Immature natural killer cell (primary cell): Measurements from ENCODE around the gene CYP8B1. TPM values are rescaled to one million over a fixed set of nuclear protein-coding genes. Genes with fewer than 3 reads are reported as not detected.

Experiments used
- DNase-seq, 3 donors: peaks; one replicate each; pipeline ENCODE4 v3.0.0; 2022; ENCODE audit warnings: mixed read lengths in 1 of 3
- H3K27ac Mint-ChIP-seq, 6 donors: one replicate each; pipeline ENCODE4 v1.8.0; 2020; ENCODE audit warnings: mixed read lengths in 6 of 6, mild to moderate bottlenecking in 5 of 6, inconsistent platforms in 4 of 6, moderate library complexity in 3 of 6
- H3K27me3 Mint-ChIP-seq, 3 donors: one replicate each; pipeline ENCODE4 v1.8.0; 2020 to 2021; ENCODE audit warnings: low read depth in 3 of 3, mild to moderate bottlenecking in 3 of 3, mixed read lengths in 3 of 3, moderate library complexity in 3 of 3, inconsistent platforms in 1 of 3
- H3K36me3 Mint-ChIP-seq, 3 donors: one replicate each; pipeline ENCODE4 v1.8.0; 2020; ENCODE audit warnings: mixed read lengths in 3 of 3, inconsistent platforms in 2 of 3, mild to moderate bottlenecking in 2 of 3
- H3K4me1 Mint-ChIP-seq, 2 donors: one replicate each; pipeline ENCODE4 v1.8.0; 2020; ENCODE audit warnings: inconsistent platforms in 2 of 2, mild to moderate bottlenecking in 2 of 2, mixed read lengths in 2 of 2, moderate library complexity in 1 of 2
- H3K4me3 Mint-ChIP-seq, 5 donors: one replicate each; pipeline ENCODE4 v1.8.0; 2020; ENCODE audit warnings: mild to moderate bottlenecking in 5 of 5, mixed read lengths in 5 of 5, inconsistent platforms in 3 of 5, moderate library complexity in 3 of 5
- H3K9me3 Mint-ChIP-seq, 6 donors: one replicate each; pipeline ENCODE4 v1.8.0; 2020; ENCODE audit warnings: mild to moderate bottlenecking in 6 of 6, mixed read lengths in 6 of 6, inconsistent platforms in 4 of 6, moderate library complexity in 3 of 6
- polyA plus RNA-seq, 3 donors: library from polyadenylated mRNA; unstranded; fragments of 300-500 nt; fragmentation: Illumina TruSeq; gene quantifications; one replicate each; pipeline ENCODE4 v1.2.3, GENCODE V29; 2021

Gene CYP8B1
- polyA plus RNA-seq, result not detected

- Mint-ChIP-seq H3K4me1 (peaks cover 0 to 6% of the 10 kb centered on the region in 2 donors), H3K4me3 (no peak within 1 kb of the TSS), H3K36me3 (no peaks in the 10 kb centered on the region), H3K27me3 (peaks cover 0 to 3% (median 2%) of the 10 kb centered on the region in 3 donors), H3K27ac (no peak within 1 kb of the TSS), H3K9me3 (no peaks in the 10 kb centered on the region)
- DNase-seq, result no peak
Observed at GRCh38 chr3:42875325-42876151, at the start of gene CYP8B1. Gene CYP8B1 (minus strand): TSS chr3:42875879. CDS start chr3:42875816, 63 bp downstream.

DNA sequence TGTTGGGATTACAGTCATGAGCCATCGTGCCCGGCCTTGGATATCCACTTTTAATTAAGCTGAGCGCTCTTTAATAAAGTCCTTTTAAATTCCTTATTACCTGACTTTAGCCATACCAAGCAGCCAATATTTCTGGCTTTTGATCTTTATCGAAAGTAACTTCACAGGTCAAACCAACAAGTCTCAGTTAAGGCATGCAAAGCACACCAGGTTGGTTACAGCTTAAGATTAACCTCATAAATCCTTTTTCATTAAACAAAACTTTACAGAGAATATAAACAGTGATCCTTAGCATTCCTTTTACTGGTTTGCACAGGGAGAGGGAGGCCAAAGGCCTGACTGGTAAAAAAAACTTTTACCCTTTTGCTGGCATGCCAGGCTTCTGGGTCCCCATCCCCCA, 47.9 kb upstream of the CYP8B1 start:
- no peaks in the 10 kb centered on the region for H3K4me1 Mint-ChIP-seq
- H3K4me3 Mint-ChIP-seq, result no peak overlapping the region
- H3K27ac Mint-ChIP-seq, result no peak overlapping the region

GRCh38 chr3:42914771-42915515, 39.3 kb upstream of the CYP8B1 start:
- Mint-ChIP-seq H3K36me3 (peaks cover 21 to 27% (median 25%) of the 10 kb centered on the region in 3 donors), H3K27me3 (peaks cover 0 to 5% (median 4%) of the 10 kb centered on the region in 3 donors), H3K4me1 (no peaks in the 10 kb centered on the region), H3K9me3 (peaks cover 27 to 54% (median 36%) of the 10 kb centered on the region in 6 donors), H3K4me3 (no peak overlapping the region), H3K27ac (no peak overlapping the region)
- no peak for DNase-seq

More for the DNA sequence above, 47.9 kb upstream of the CYP8B1 start:
- peaks cover 0 to 4% (median 0%) of the 10 kb centered on the region in 3 donors for H3K36me3 Mint-ChIP-seq
- peaks cover 0 to 9% (median 2%) of the 10 kb centered on the region in 6 donors for H3K9me3 Mint-ChIP-seq
- peaks cover 2 to 4% (median 3%) of the 10 kb centered on the region in 3 donors for H3K27me3 Mint-ChIP-seq
- DNase-seq, result no peak

- no peak overlapping the region for H3K27ac Mint-ChIP-seq
- H3K9me3 Mint-ChIP-seq, result peaks cover 17 to 35% (median 31%) of the 10 kb centered on the region in 6 donors
Observed at GRCh38 chr3:42911551-42911950, 35.9 kb upstream of the CYP8B1 start.

DNA sequence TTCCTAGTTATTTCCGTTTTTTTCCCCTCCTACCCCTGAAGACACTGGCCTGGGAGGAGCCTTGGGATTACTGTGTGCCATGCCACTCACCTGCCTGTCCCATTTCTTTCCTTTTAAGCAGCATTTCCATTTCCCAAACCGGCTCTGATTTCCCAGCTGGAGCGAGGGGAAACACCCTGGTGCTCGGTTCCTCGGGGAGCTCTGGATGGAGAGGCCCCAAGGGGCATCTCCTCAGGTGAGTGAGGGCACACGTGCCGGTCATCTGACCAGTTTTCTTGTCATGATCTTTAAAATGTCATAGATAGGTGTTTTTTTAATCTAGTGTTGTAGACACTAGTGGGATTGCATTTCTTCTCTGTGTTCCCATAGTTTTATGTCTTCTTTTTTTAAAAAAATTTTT, 33.0 kb upstream of the CYP8B1 start:
- Mint-ChIP-seq H3K27me3 (peaks cover 3 to 28% (median 4%) of the 10 kb centered on the region in 3 donors), H3K4me3 (no peak overlapping the region), H3K4me1 (peaks cover 13 to 14% of the 10 kb centered on the region in 2 donors), H3K36me3 (peaks cover 9 to 19% (median 16%) of the 10 kb centered on the region in 3 donors), H3K9me3 (peaks cover 0 to 24% (median 13%) of the 10 kb centered on the region in 6 donors), H3K27ac (no peak overlapping the region)
- no peak for DNase-seq

More at GRCh38 chr3:42911551-42911950, 35.9 kb upstream of the CYP8B1 start:
- H3K4me3 Mint-ChIP-seq, result no peak overlapping the region
- DNase-seq, result no peak
- peaks cover 20 to 25% (median 24%) of the 10 kb centered on the region in 3 donors for H3K36me3 Mint-ChIP-seq
- peaks cover 0 to 17% (median 4%) of the 10 kb centered on the region in 3 donors for H3K27me3 Mint-ChIP-seq
- H3K4me1 Mint-ChIP-seq, result peaks cover 4 to 5% of the 10 kb centered on the region in 2 donors

DNA sequence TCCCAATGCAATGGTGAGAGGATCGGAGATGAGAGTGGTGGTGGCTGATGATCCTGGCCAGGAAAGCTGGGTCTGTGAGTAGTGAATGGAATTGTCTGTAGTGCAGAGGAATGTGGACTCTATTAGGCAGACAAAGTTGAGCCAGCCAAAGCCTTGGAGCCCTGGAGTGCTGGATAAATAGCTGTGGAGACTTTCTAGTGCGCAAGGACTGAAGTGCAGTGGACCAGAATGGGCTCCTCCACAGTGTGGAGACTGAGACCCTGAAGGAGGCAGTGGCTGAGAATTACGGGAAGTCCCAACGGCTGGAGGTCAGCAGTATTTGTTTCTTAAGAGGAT, 31.1 kb upstream of the CYP8B1 start:
- Mint-ChIP-seq H3K27ac (no peak overlapping the region), H3K27me3 (peaks cover 3 to 28% (median 7%) of the 10 kb centered on the region in 3 donors)
- DNase-seq, result no peak

DNA sequence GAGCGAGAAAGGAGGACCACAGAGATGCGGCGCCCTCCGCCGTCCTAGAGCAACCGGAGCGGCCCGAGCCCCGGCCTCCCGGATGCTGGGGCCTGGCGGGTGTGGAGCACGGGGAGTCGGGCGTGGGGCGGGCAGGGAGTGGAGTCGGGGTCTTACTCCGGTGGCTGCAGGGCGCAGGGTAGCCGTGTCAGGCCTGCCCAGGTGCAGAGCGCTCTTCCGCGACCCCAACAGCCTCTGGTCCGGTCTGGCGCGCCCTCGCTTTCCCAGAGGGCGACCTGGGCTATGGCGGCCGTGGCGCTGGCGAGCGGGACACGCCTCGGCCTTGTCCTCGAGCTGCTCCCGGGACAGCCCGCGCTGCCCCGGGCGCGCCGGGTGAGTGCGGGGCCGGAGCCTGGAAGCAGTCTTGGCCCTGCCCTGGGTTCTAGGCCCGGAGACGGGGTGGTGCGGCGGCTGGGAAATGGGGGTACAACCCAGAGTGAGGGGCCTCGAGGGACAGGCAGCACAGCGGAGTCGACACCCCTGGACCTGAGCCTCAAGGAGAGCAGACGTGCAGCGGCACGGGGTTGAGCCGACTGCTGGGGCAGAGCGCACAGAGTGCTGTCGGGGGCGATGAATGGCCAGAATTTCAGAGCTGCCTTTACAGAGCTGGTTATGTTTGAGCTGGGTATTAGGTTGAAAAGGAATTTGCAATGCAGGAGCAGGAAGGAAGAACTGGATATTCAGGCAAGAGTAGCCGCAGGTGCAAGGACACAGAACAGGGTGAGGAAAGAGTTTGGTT, 30.6 kb upstream of the CYP8B1 start, which contains the start of gene ZNF662:
Gene ZNF662, plus strand, starts transcription at position 73 of the 778 bp plus-strand sequence. CDS start 1,973 bp downstream, outside the sequence.
- H3K27ac Mint-ChIP-seq, result no peak within 1 kb of the TSS

More for the DNA sequence above, 31.1 kb upstream of the CYP8B1 start:
- Mint-ChIP-seq H3K36me3 (peaks cover 9 to 16% (median 16%) of the 10 kb centered on the region in 3 donors), H3K9me3 (peaks cover 2 to 18% (median 9%) of the 10 kb centered on the region in 6 donors), H3K4me1 (peaks cover 13 to 14% of the 10 kb centered on the region in 2 donors), H3K4me3 (peak overlapping the region; percentile 58 to 69 (median 65))

GRCh38 chr3:42905740-42906069, 30.0 kb upstream of the CYP8B1 start:
- peak overlapping the region; percentile 63 to 84 (median 66) for H3K4me3 Mint-ChIP-seq
- H3K9me3 Mint-ChIP-seq, result peaks cover 2 to 18% (median 9%) of the 10 kb centered on the region in 6 donors

More for the DNA sequence above, 30.6 kb upstream of the CYP8B1 start, which contains the start of gene ZNF662:
- DNase-seq, result peak in 2 of 3 donors; percentile 6 to 9
- Mint-ChIP-seq H3K9me3 (peaks cover 2 to 18% (median 9%) of the 10 kb centered on the region in 6 donors), H3K4me3 (peak within 1 kb of the TSS; percentile 64 to 84 (median 66)), H3K36me3 (peaks cover 9 to 16% (median 16%) of the 10 kb centered on the region in 3 donors), H3K4me1 (peaks cover 13 to 14% of the 10 kb centered on the region in 2 donors), H3K27me3 (peaks cover 3 to 28% (median 7%) of the 10 kb centered on the region in 3 donors)

DNA sequence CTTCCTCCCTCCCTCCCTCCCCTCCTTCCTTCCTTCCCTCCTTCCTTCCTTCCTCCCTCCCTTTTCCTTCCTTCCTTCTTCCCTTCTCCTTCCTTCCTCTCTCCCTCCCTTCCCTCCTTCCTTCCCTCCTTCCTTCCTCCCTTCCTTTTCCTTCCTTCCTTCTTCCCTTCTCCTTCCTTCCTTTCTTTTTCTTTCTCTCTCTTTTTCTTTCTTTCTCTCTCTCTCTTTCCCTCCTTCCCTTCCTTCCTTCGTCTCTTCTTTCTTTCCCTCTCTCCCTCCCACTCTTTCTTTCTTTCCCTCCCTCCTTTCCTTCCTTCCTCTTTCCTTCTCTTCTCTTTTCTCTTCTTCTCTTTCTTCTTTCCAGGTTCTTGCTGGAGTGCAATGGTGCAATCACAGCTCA, 28.4 kb upstream of the CYP8B1 start:
- Mint-ChIP-seq H3K9me3 (peaks cover 2 to 18% (median 9%) of the 10 kb centered on the region in 6 donors), H3K27me3 (peaks cover 3 to 28% (median 7%) of the 10 kb centered on the region in 3 donors), H3K27ac (no peak overlapping the region), H3K36me3 (peaks cover 9 to 12% (median 11%) of the 10 kb centered on the region in 3 donors), H3K4me1 (peaks cover 13 to 14% of the 10 kb centered on the region in 2 donors), H3K4me3 (no peak overlapping the region)
- no peak for DNase-seq

More at GRCh38 chr3:42905740-42906069, 30.0 kb upstream of the CYP8B1 start:
- peaks cover 9 to 16% (median 15%) of the 10 kb centered on the region in 3 donors for H3K36me3 Mint-ChIP-seq
- no peak for DNase-seq
- H3K4me1 Mint-ChIP-seq, result peaks cover 13 to 14% of the 10 kb centered on the region in 2 donors
- H3K27ac Mint-ChIP-seq, result no peak overlapping the region
- peaks cover 3 to 28% (median 7%) of the 10 kb centered on the region in 3 donors for H3K27me3 Mint-ChIP-seq

DNA sequence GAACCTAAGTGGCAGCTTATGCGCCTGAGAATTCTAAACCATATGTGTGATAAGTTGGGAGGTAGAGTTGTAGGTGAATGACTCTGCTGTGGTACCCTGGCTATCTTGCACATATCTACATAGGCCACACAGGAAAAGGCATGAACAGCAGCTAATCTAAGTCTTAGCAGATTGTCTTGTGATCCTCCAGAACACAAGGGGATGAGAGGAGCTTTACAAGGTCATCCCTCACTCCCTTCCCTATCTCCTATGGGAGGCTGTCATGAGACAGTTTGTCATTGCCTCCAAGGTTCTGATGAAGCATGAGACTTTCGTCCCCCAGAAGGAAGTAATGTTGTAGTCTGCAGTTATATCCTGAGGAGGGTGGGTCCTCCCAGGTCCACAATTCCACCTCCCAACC, 26.6 kb upstream of the CYP8B1 start:
- Mint-ChIP-seq H3K4me3 (no peak overlapping the region), H3K4me1 (peaks cover 13 to 14% of the 10 kb centered on the region in 2 donors), H3K27me3 (peaks cover 3 to 19% (median 7%) of the 10 kb centered on the region in 3 donors), H3K27ac (no peak overlapping the region), H3K36me3 (peaks cover 9 to 12% (median 11%) of the 10 kb centered on the region in 3 donors), H3K9me3 (peaks cover 2 to 18% (median 9%) of the 10 kb centered on the region in 6 donors)
- DNase-seq, result no peak

GRCh38 chr3:42901073-42901415, 25.4 kb upstream of the CYP8B1 start:
- H3K27me3 Mint-ChIP-seq, result peaks cover 3 to 13% (median 7%) of the 10 kb centered on the region in 3 donors
- peaks cover 7 to 12% (median 9%) of the 10 kb centered on the region in 3 donors for H3K36me3 Mint-ChIP-seq
- no peak overlapping the region for H3K4me3 Mint-ChIP-seq
- peaks cover 6 to 7% of the 10 kb centered on the region in 2 donors for H3K4me1 Mint-ChIP-seq
- H3K9me3 Mint-ChIP-seq, result peaks cover 2 to 18% (median 9%) of the 10 kb centered on the region in 6 donors
- no peak for DNase-seq
- no peak overlapping the region for H3K27ac Mint-ChIP-seq

- peaks cover 1 to 2% of the 10 kb centered on the region in 2 donors for H3K4me1 Mint-ChIP-seq
- peaks cover 5 to 10% (median 6%) of the 10 kb centered on the region in 3 donors for H3K36me3 Mint-ChIP-seq
- H3K27me3 Mint-ChIP-seq, result peaks cover 3 to 11% (median 5%) of the 10 kb centered on the region in 3 donors
- peaks cover 2 to 18% (median 9%) of the 10 kb centered on the region in 6 donors for H3K9me3 Mint-ChIP-seq
- DNase-seq, result no peak
- H3K27ac Mint-ChIP-seq, result no peak overlapping the region
- no peak overlapping the region for H3K4me3 Mint-ChIP-seq
Observed at GRCh38 chr3:42900226-42901072, 24.8 kb upstream of the CYP8B1 start.
